CD4-positive, alpha-beta T cell treated with Interleukin-4 for 4 hours (primary cell): ENCODE results near the gene CD72.
A peak's percentile ranks its signal among the peaks of the same experiment; 100 is the strongest.
"Not testable (repeated sequence)": the region's sequence is repeated elsewhere in the genome, so short reads cannot be mapped to it uniquely, and the experiment has no call there.

Experiments used
- DNase-seq: peaks from one replicate; pipeline ENCODE4 v3.0.0-alpha.2; 2020

CD72 gene

GRCh38 chr9:35649431-35650340, 31.5 kb upstream of the CD72 start:
- DNase-seq = peak; percentile 39

DNA sequence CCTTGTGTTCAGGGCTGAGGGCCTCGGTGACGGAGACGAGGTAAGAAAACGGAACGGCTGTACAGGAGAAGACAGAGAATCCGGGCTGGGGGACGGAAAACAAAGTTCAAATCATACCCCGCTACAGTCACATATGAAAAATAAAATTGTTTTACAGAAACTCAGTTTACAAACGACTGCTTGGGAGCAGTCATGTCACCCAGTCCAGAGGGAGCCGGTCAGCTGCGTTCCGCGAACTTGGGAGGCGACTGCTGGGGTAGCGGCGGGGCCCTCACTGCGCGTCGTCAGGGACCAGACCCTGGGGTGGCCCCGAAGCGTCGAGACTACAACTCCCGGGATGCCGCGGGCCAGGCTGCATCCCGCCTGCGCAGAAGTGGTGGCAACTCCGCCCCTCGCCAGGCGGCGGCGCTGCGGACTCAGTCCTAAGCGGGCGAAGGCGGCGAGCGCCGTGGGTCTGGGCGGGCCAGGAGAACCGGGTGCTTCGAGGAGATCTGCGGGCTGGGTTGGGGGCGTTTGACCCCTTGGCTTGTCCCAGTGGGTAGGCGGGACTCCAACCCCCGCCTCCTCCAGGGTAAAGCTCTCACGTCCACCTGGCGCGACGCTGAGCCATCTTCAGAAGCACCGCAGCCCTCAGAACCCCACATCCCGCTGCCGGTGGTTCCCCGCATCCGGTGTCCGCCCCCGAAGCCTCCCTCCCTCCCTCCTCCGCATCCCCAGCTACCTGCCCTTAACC, 28.5 kb upstream of the CD72 start:
- peak; percentile 86 for DNase-seq

DNA sequence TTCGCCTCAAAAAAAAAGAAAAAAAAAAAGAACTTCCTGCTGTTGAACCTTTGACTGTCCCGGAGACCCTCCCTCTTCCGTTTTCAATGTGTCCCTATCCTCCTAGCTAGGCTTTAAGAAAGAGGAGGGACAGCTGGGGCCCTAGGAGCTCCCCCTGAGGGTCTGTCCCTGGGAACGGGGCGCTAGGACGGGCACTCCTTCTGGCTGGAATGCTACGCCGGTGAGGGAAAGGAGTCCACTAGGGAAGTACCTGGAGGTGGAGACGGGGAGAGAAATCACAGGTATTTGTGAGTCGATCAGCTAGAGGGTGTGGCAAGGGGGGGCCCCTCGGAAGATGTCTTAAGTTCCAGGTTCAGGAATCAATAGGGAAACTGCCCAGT, 27.9 kb upstream of the CD72 start:
- no peak for DNase-seq

GRCh38 chr9:35645736-35646135, 27.5 kb upstream of the CD72 start:
- DNase-seq = not testable (repeated sequence)

- no peak for DNase-seq
Measured at GRCh38 chr9:35643046-35643445, 24.8 kb upstream of the CD72 start.

DNA sequence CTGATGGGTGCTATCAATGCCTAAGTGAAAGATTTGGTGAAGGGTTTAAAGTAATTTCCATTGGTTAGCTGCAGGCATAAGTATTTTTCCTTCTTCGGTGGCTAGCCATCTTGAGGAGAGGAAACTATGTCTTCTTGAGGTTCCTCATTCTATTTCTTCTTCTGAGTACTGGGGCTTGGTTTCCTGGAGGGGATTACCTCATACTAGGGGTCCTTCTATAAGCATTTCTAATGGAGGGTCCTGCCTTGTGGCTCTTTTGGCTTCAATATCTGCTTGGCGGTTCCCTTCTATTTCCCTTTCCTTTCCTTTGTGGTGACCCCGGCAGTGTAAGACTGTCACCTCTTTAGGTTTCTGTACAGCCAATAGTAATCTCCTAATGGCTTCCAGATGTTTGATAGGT, 23.3 kb upstream of the CD72 start:
- not testable (repeated sequence) for DNase-seq

GRCh38 chr9:35640431-35640830, 22.2 kb upstream of the CD72 start:
- DNase-seq = not testable (repeated sequence)

GRCh38 chr9:35639631-35640030, 21.4 kb upstream of the CD72 start:
- no peak for DNase-seq

DNA sequence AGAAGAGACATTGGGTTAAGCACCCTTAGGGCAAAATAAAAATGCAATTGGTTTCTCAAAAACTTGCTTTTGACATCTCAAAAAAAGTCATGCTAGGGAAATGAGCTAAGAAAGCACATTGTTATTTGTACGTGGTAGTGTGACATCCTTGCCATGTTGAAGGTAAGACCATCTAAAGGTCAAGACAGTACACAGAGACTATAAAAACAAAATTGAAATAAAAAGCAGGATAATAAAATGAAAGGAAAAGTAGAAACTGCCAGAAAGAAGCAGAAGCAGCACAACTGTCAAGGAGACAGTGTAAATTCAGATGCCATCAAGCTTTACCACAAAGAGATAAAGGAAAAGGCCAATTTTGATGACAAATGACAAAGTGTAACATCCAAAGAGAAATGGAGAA, 21.0 kb upstream of the CD72 start:
- not testable (repeated sequence) for DNase-seq

- peak; percentile 57 for DNase-seq
Measured at GRCh38 chr9:35638751-35639150, 20.5 kb upstream of the CD72 start.

DNA sequence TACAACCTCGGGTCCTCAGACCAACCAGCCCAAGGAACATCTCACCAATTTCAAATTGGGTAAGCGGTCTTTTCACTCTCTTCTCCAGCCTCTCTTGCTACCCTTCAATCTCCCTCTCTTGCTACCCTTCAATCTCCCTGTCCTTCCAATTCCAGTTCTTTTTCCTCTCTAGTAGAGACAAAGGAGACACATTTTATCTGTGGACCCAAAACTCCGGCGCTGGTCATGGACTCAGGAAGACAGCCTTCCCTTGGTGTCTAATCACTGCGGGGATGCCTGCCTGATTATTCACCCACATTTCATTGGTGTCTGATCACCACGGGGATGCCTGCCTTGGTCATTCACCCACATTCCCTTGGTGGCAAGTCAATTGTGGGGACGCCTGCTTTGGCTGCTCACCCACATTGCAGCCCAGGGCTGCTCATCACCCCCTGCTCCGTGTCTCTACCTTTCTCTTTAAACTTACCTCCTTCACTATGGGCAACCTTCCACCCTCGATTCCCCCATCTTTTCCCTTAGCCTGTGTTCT, 19.3 kb upstream of the CD72 start:
- not testable (repeated sequence) for DNase-seq

DNA sequence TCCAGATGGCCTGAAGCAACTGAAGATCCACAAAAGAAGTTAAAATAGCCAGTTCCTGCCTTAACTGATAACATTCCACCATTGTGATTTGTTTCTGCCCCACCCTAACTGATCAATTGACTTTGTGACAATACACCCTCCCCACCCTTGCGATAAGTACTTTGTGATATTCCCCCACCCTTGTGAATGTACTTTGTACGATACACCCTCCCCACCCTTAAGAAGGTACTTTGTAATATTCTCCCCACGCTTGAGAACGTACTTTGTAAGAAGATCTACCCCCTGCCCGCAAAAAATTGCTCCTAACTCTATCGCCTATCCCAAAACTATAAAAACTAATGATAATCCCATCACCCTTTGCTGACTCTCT, 18.6 kb upstream of the CD72 start:
- DNase-seq = not testable (repeated sequence)

GRCh38 chr9:35636135-35636876, 18.1 kb upstream of the CD72 start:
- no peak for DNase-seq

- DNase-seq = no peak
Measured at GRCh38 chr9:35635730-35636129, 17.5 kb upstream of the CD72 start.

DNA sequence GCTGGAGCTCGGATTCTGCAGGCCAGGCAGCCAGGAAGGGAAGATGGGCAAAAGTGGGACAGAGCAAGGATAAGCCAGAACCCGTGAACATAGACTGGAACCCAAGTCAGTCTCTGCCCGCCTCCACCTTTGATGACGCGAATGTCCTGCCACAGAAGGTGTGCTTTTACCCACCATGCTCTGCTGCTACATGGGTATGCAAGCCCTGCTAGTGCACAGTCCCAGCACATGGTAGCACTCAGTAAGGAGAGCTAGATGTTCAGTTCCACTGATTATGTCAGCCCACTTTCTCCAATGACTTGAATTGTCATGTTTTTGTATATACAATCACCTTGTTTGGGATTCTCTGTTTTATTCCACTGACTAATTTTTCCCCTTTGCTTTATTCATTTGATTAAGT, 11.4 kb upstream of the CD72 start:
- DNase-seq = no peak

DNA sequence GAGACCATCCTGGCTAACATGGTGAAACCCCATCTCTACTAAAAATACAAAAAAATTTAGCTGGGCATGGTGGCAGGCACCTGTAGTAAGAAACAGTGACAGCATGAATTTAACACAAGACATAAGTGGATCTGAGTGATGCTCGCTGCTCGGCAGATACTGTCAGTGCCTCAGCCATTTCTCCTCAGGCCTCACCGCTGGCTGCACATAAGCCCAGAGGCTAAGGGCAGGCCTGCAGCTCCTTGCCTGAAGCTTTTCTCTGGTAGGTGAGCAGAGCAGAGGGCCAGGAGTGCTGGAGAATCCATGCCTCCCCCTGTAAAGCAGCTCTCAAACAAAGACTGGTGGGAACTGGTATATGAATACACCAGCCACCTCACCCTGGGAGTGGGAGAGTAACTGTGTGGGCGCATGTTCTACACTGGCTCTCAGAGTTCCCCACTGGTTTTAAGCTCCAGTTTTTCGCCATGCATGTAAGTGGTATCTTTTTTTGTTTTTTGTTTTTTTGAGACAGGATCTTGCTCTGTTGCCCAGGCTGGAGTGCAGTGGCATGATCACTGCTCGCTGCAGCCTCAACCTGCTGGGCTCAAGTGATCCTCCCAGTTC, 10.3 kb upstream of the CD72 start:
- no peak for DNase-seq

DNA sequence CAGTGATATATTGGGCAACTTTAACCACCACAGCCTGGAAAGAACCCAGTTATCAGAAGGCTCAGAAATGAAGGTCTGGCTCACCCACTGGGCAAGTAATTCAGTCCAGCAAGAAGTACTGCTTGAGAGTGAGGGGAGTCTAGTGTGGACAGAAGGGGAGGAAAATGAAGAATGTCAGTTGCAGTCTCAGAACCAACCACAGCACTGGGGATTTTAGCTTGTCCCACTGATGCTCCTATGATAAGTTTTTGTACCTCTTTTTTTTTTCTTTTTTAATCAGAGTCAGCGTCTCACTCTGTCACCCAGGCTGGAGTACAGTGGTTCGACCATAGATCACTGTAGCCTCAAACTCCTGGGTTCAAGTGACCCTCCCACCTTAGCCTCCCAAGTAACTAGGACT, 9.4 kb upstream of the CD72 start:
- DNase-seq = no peak

DNA sequence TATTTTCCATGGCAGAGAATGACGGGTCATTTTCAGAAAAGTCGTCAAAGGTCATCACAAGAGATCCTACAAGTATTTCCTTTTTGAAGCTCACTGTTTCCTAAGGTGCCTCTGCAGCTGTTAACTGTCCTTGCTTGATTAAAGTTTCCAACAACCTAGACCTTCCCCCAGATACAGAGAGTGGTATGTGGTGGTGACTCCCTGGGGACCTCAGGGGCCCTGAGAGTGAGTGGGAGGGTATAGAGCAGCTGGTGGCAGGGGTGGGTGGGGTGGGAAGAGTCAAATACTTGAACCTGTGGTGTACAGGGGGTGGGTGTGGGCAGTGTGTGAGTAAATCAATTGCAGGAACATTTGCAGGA, 1.6 kb upstream of the CD72 start:
- no peak for DNase-seq

DNA sequence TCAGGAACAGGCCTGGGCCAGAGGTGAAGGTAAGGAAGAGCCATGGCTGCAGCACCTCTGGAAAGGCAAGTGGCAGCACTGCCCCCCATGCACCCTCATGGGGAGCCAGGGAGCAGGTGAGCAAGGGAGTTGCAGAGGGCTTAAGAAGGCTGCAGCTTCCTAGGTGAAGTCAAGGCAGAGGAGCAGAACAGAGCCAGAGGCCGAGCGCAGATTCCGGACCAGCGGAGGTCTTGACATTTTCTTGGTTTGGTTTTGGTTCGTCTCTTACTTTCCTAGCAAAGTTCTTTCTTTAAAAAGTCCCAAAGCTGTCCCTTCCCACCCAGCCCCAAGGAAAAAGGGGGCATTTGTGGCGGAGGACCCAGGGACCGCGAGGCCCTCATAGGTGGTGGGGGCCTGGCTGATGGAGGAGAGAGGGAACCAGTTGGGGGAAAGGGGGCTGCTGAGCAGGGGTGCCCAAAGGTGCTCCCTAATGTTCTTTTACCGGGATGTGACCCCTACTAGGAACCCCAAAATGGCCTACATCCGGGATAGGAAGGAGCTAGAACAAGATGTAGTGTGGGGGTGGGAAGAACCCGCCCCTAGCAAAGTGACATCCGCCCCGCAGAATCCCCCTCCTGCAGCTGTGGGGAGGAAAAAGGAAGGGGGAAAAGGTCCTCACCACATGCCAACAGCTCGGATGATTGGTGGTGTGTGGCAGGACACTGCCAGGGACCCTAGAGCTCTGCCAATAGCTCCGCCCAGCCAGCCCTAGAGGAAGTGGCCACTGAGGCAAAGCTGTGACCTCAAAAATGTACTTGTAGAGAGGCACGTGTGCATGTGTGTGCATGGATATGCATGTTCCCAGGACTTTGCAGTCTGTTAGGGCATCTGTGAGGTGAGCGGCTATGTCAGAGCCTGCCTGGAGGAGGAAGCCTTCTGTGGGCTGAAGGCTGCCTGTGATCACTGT, 914 bp upstream of the CD72 start:
- peak; percentile 40 for DNase-seq

DNA sequence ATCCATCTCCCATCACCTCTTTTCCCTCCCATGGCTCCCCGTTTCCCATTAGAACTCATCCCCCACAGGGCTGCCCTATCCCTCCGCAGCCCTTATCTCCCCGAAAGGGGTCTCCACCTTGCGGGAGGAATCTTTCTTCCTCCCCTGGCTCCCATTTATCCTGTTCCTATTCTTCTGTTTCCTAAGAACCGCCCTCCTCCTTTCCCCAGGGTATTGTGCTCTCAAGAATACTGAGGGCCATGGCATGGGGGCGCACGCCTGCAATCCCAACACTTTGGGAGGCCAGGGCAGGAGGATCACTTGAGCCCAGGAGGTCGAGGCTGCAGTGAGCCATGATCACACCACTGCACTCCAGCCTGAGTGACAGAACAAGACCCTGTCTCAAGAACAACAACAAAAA, 665 bp downstream of the CD72 start:
- DNase-seq = no peak

- peak; percentile 68 for DNase-seq
Measured at GRCh38 chr9:35616681-35617459, 1.3 kb downstream of the CD72 start.
